Psoas muscle (tissue), 8 donors: ENCODE results near the gene ABCB4. TPM values are rescaled to one million over a fixed set of nuclear protein-coding genes. Genes with fewer than 3 reads are reported as not detected.

Experiments used
- ATAC-seq, 4 donors: fragments of 200-7000 bp; cut with Tn5 transposase; one replicate each; pipeline ENCODE4 v1.9.1; 2020; ENCODE audit warnings: moderate library complexity in 3 of 4, mild to moderate bottlenecking in 2 of 4
- DNase-seq, 2 donors: peaks; one replicate each; pipeline ENCODE4 v3.0.0-alpha.2; 2020
- H3K27ac ChIP-seq: fragments of 200-600 bp; one replicate; pipeline ENCODE4 v1.8.0; 2022
- H3K27me3 ChIP-seq, 3 donors: fragments of 200-600 bp in 1 of 3; one replicate each; pipeline versions ENCODE4 v1.6.1 to v1.8.0; 2013 to 2022; ENCODE audit warnings: low read length in 2 of 3, mild to moderate bottlenecking in 2 of 3, moderate library complexity in 1 of 3; ENCODE audit not compliant: insufficient read depth in 3 of 3
- H3K36me3 ChIP-seq, 2 donors: fragments of 200-600 bp in 1 of 2; one replicate each; pipeline versions ENCODE4 v1.6.1 to v1.8.0; 2013 to 2022; ENCODE audit warnings: low read depth in 1 of 2, mild to moderate bottlenecking in 1 of 2, moderate library complexity in 1 of 2; ENCODE audit not compliant: insufficient read depth in 1 of 2
- H3K4me1 ChIP-seq: fragments of 200-600 bp; one replicate; pipeline ENCODE4 v1.8.0; 2022
- H3K4me3 ChIP-seq: fragments of 200-600 bp; one replicate; pipeline ENCODE4 v1.8.0; 2022; ENCODE audit warnings: mild to moderate bottlenecking
- H3K9me3 ChIP-seq: fragments of 200-600 bp; one replicate; pipeline ENCODE4 v1.8.0; 2022
- CTCF ChIP-seq: fragments of 200-600 bp; IDR thresholded peaks from one replicate; pipeline ENCODE4 v1.8.0; 2022; ENCODE audit warnings: antibody characterized with exemption
- WGBS, 3 donors: extraction: QIAGEN DNeasy Blood & Tissue Kit; methylation state at CpG; one replicate each; pipeline versions ENCODE4 v1.1.6 to v1.1.7; 2013; 5-methylcytosine and 5-hydroxymethylcytosine counted together
- intact Hi-C, 2 donors: fragments of 100-400 bp; cut with DNase I; formaldehyde crosslinking; loops; one replicate each; pipeline versions ENCODE4 v1.11.0 to v1.14.2; 2022
- polyA plus RNA-seq, 3 donors: library from polyadenylated mRNA; stranded (reverse); fragments of 200-250 nt; gene quantifications; one replicate each; pipeline ENCODE4 v1.2.3, GENCODE V29; 2013
- total RNA-seq, 4 donors: library from RNA; stranded (reverse); fragmentation: NEBNext Ultra II Directional in 2 of 4; extraction: Animal tissue kit (Norgen Biotek cat#: 25700) in 2 of 4; gene quantifications; one replicate each; pipeline versions ENCODE4 v1.2.1 to v1.2.4, GENCODE V29; 2021 to 2023
- donor health status: healthy with polysubstance abuse.
- donor health status: DM: no; HTN: no; CAD: no; lungs with moderate emphysema.
- donor health status: Bipolar disorder and iron deficiency.
- donor health status: healthy.
- donor health status: DM: yes; HTN: yes; CAD: no.
- donor health status: DM: no; HTN: no; CAD: no.
- donor health status: DM: no; HTN: no; CAD: no.
- donor health status: DM: yes; HTN: yes; CAD: no.

ABCB4 gene
- total and polyA plus RNA-seq, 7 donors = 1.1 to 4.0 (median 2.0) TPM

DNA sequence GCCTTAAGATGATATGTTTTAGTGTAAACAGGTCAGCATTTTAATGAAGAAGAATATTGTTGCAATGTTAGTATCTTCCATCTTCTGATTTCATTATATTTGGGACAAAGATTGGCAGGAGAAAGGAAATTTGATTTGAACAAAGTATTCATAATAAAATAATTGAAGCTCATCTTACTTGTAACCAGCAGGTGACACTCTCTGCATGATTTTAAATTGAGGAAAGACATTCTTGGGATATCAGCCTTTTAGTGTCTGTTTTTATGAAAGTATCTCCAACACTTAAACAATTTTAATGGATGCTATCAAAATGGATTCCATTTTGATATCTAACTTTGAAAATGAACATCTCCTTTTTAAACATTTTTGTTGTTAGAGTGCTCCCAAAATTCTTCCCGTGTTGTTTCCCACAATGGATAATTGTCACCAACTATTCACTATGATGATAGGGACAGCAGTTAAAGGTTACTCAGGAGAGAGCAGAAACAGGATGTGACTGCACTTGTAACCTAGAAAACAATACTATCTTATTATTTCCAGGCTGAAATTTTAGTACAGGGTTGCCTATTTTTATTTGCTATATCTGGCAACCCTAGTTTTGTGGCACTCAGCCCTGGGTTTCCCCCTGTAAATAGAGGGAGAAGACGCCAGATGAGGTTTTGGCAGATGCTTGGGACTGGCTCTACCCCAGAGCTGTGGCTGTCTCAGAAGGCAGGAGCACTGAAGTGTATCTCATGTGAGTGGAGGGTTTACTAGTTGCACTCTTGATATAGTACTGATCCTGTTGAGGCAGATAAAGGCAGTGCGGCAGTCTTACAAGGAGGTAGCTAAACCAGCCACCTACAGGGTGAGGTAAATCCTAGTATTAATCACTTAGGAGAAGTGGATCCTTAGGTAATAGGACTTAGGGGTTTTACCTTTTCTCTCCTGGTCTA, 31.0 kb upstream of the ABCB4 start:
- no peak overlapping the region for H3K27ac ChIP-seq
- no peaks in the 10 kb centered on the region for H3K4me1 ChIP-seq
- no peaks in the 10 kb centered on the region for H3K9me3 ChIP-seq
- intact Hi-C loops = loop anchor here in 1 of 2 donors (5.0 kb wide), 1 partner anchor 606 kb away; no protein-coding TSS in a partner anchor
- no peak for DNase-seq
- 40 to 50% (median 43%) methylated on average over 3 of the region's 3 CpGs for WGBS, 3 donors
- no peak overlapping the region for H3K4me3 ChIP-seq
- H3K36me3 ChIP-seq = no peaks in the 10 kb centered on the region
- H3K27me3 ChIP-seq = no peaks in the 10 kb centered on the region
- peak; percentile 56 for TF ChIP-seq CTCF
- ATAC-seq = peak in 2 of 4 donors; percentile 13 to 42

DNA sequence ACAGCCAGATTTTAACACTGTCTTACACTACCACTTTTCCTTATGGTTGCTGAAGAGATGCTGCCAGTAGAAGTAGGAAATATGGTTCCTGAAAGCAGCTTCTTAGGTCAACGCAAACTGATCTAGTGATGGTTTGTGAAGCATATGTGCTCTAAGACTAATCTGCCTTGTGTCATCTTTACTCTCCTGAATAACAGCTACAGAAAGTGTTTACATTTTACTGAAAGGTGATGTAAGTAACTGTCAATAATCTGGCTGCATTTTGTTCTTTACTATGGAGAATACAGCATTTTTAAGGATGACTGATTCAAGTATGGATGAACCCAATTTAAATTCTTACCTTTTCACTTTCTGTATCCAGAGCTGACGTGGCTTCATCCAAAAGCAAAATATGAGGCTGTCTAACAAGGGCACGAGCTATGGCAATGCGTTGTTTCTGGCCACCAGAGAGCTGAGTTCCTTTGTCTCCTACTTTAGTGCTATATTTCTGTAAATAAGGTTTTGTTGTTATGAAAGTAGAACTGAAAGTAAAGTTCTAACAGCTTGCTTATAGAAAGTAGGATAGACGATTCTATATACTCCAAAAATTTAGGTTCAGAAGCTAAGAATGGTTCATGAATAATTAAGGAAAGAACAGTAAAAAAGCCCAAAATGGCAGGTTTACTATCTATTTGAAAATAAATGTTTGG, 30.2 kb upstream of the ABCB4 start:
- no peak for TF ChIP-seq CTCF
- Histone ChIP-seq H3K4me3 (no peak overlapping the region), H3K4me1 (no peaks in the 10 kb centered on the region), H3K27me3 (no peaks in the 10 kb centered on the region), H3K27ac (no peak overlapping the region), H3K9me3 (no peaks in the 10 kb centered on the region), H3K36me3 (no peaks in the 10 kb centered on the region)
- 79 to 84% (median 79%) methylated on average over 5 of the region's 5 CpGs for WGBS, 3 donors
- ATAC-seq (no peak), DNase-seq (no peak)
- intact Hi-C loops = loop anchor here in 1 of 2 donors (5.0 kb wide), 1 partner anchor 607 kb away; no protein-coding TSS in a partner anchor

- intact Hi-C loops = loop anchor here in 1 of 2 donors (5.0 kb wide), 1 partner anchor 607 kb away; no protein-coding TSS in a partner anchor
- no peak for DNase-seq
- WGBS, 3 donors = 84 to 87% (median 84%) methylated on average over 5 of the region's 5 CpGs
- H3K27me3 ChIP-seq = no peaks in the 10 kb centered on the region
- H3K27ac ChIP-seq = no peak overlapping the region
- TF ChIP-seq CTCF = no peak
- H3K36me3 ChIP-seq = no peaks in the 10 kb centered on the region
- no peaks in the 10 kb centered on the region for H3K4me1 ChIP-seq
- H3K9me3 ChIP-seq = no peaks in the 10 kb centered on the region
- H3K4me3 ChIP-seq = no peak overlapping the region
- no peak for ATAC-seq
Observed at GRCh38 chr7:87505122-87505521, 29.6 kb upstream of the ABCB4 start.

DNA sequence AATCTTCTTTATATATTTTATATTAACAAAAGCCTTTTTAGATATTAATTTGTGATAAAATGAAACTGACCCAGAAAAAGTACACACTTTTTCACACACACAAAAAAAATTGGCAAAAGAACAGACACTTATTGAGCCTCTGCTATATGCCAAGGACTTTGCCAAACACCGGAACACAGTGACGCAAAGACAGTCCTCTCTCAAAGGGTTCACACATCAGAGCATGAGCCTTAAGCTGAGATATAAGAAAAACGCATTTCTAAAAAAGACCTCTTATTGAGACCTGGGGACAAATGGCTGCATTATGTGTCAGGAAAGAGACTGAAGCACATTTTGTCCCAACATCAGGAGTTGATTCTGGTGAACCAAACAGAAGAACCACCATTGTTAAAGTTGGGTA, 24.0 kb upstream of the ABCB4 start:
- Histone ChIP-seq H3K27me3 (no peaks in the 10 kb centered on the region), H3K9me3 (no peaks in the 10 kb centered on the region), H3K27ac (no peak overlapping the region), H3K4me1 (no peaks in the 10 kb centered on the region), H3K4me3 (no peak overlapping the region), H3K36me3 (no peaks in the 10 kb centered on the region)
- 64 to 81% (median 74%) methylated on average over 3 of the region's 3 CpGs for WGBS, 3 donors
- intact Hi-C loops = no loop called here
- TF ChIP-seq CTCF = no peak
- ATAC-seq (no peak), DNase-seq (no peak)
